GM12878 (cell line): ENCODE measurements around the gene ADGRA3. TPM values are rescaled to one million over a fixed set of nuclear protein-coding genes. Genes with fewer than 3 reads are reported as not detected.

ENCODE experiments used
- ATAC-seq: fragments of 200-7000 bp; cut with Tn5 transposase; 3 replicates; pipeline ENCODE4 v1.9.1; 2020; ENCODE audit warnings: mild to moderate bottlenecking, moderate library complexity
- BruUV-seq: library from RNA; stranded (reverse); fragments of 400-500 nt; replicated peaks from 2 replicates; lab custom pipeline; 2021; lab: Mats Ljungman, UMichigan
- CTCF ChIA-PET: fragments of 300-600 bp; sonication (Branson Sonifier 250); formaldehyde crosslinking; extraction: SDS; loops from one replicate; lab custom pipeline; 2021; ENCODE audit warnings: inconsistent platforms; lab: Yijun Ruan, JAX
- POLR2A ChIA-PET: fragments of 350-600 bp; formaldehyde crosslinking; extraction: SDS; loops from one replicate; lab custom pipeline; 2021; ENCODE audit warnings: inconsistent platforms; lab: Charles Lee
- RAD21 ChIA-PET: fragments of 300-600 bp; sonication (Branson Sonifier 250); formaldehyde crosslinking; loops from one replicate; lab custom pipeline; 2023; ENCODE audit warnings: antibody characterized with exemption; ENCODE audit not compliant: unreplicated experiment; lab: Charles Lee
- SMC1A ChIA-PET: fragments of 300-600 bp; sonication (Branson Sonifier 250); formaldehyde crosslinking; loops from one replicate; lab custom pipeline; 2023; ENCODE audit not compliant: unreplicated experiment, uncharacterized antibody; lab: Charles Lee
- DNase-seq: peaks from one replicate; pipeline ENCODE4 v3.0.0-alpha.2; 2011; ENCODE audit warnings: low read depth, low spot score
- FAIRE-seq: peaks from 3 replicates; lab custom pipeline; 2011; peaks lifted over from hg19 to GRCh38; lab: Jason Lieb, UNC
- H2AFZ ChIP-seq: 2 replicates; pipeline ENCODE4 v1.6.0; 2011; ENCODE audit warnings: low read depth, low read length, control low read depth; ENCODE audit not compliant: control insufficient read depth
- H3K27ac ChIP-seq: 2 replicates; pipeline ENCODE4 v1.5.1; 2011; ENCODE audit warnings: control low read depth; ENCODE audit not compliant: control insufficient read depth, insufficient read depth
- H3K27me3 ChIP-seq, 2 experiments: replicated peaks in 1 of 2; 2 replicates each; pipeline versions ENCODE4 v1.6.0 to v1.6.1; 2011; ENCODE audit warnings: low read length in 1 of 2; ENCODE audit not compliant: control insufficient read depth in 2 of 2, insufficient read depth in 2 of 2
- H3K36me3 ChIP-seq, 2 experiments: 2 replicates each; pipeline ENCODE4 v1.5.1; 2011; ENCODE audit warnings: low read length in 1 of 2; ENCODE audit not compliant: control insufficient read depth in 2 of 2, insufficient read depth in 2 of 2
- H3K4me1 ChIP-seq: 2 replicates; pipeline ENCODE4 v1.6.1; 2011; ENCODE audit warnings: mild to moderate bottlenecking, low read length, moderate library complexity, mixed read lengths; ENCODE audit not compliant: control insufficient read depth, insufficient read depth
- H3K4me2 ChIP-seq: 2 replicates; pipeline ENCODE4 v1.6.0; 2011; ENCODE audit warnings: control low read depth; ENCODE audit not compliant: control insufficient read depth, insufficient read depth
- H3K4me3 ChIP-seq: fragments of 200-600 bp; sonication (generic); 2 replicates; pipeline ENCODE4 v1.5.1; 2016
- H3K79me2 ChIP-seq: 2 replicates; pipeline ENCODE4 v1.6.0; 2011; ENCODE audit warnings: low read length; ENCODE audit not compliant: control insufficient read depth, insufficient read depth
- H3K9ac ChIP-seq: 2 replicates; pipeline ENCODE4 v1.8.0; 2011; ENCODE audit warnings: low read length, control low read depth, mixed read lengths; ENCODE audit not compliant: control insufficient read depth, insufficient read depth
- H3K9me3 ChIP-seq: replicated peaks from 3 replicates; pipeline ENCODE4 v1.5.1; 2011; ENCODE audit warnings: mild to moderate bottlenecking, low read length; ENCODE audit not compliant: control insufficient read depth, insufficient read depth
- H4K20me1 ChIP-seq: 2 replicates; pipeline ENCODE4 v1.6.0; 2011; ENCODE audit not compliant: control insufficient read depth, insufficient read depth
- ASH2L ChIP-seq: fragments of 300-600, 200-600 bp; sonication (generic); IDR thresholded peaks from 2 replicates; pipeline ENCODE4 v1.6.1; 2017; ENCODE audit warnings: low read depth, mild to moderate bottlenecking, borderline replicate concordance
- BCL11A ChIP-seq: IDR thresholded peaks from 2 replicates; pipeline ENCODE4 v1.6.1; 2011; ENCODE audit warnings: low read depth, low read length
- E4F1 ChIP-seq: fragments of 450-650 bp; IDR thresholded peaks from 2 replicates; pipeline ENCODE4 v1.6.1; 2018; ENCODE audit warnings: borderline replicate concordance, mild to moderate bottlenecking; ENCODE audit not compliant: partially characterized antibody
- HDAC6 ChIP-seq: fragments of 200-600 bp; sonication (generic); IDR thresholded peaks from one replicate; pipeline ENCODE4 v1.8.0; 2017; ENCODE audit warnings: antibody characterized with exemption; ENCODE audit not compliant: unreplicated experiment
- NKRF ChIP-seq: fragments of 450-650 bp; conservative IDR thresholded peaks from 2 replicates; pipeline ENCODE4 v1.6.1; 2017; ENCODE audit warnings: mild to moderate bottlenecking, moderate library complexity
- SMC3 ChIP-seq: IDR thresholded peaks from 2 replicates; pipeline ENCODE4 v1.6.1; 2011; ENCODE audit warnings: low read length, improper control_type of control experiment, borderline replicate concordance
- TAF1 ChIP-seq: IDR thresholded peaks from 2 replicates; pipeline ENCODE4 v1.6.1; 2011; ENCODE audit warnings: mild to moderate bottlenecking, low read depth, low read length, borderline replicate concordance
- WGBS: methylation state at CpG from one replicate; pipeline ENCODE4 v1.1.6; 2016; ENCODE audit warnings: low lambda C conversion rate; ENCODE audit not compliant: insufficient replicate concordance, insufficient coverage; ENCODE audit errors: missing lambda C conversion rate; 5-methylcytosine and 5-hydroxymethylcytosine counted together
- in situ Hi-C: fragments of 300-500 bp; cut with MboI; formaldehyde crosslinking; loops from 9 replicates; pipeline ENCODE4 v1.14.3; 2018; ENCODE audit warnings: mixed read lengths
- intact Hi-C: fragments of 100-400 bp; cut with micrococcal nuclease; formaldehyde crosslinking; loops from one replicate; pipeline ENCODE4 v1.14.2; 2022; ENCODE audit not compliant: unreplicated experiment
- polyA plus RNA-seq, 11 experiments: library from polyadenylated mRNA; depleted of rRNA in 4 of 11; unstranded in 6 of 11; stranded (reverse) in 5 of 11; fragments of >200 nt; fragmentation: Nextera tagmentation in 4 of 11; fragmentation: Illumina TruSeq in 1 of 11; extraction: Ambion mirVana in 4 of 11; extraction: Trizol in 1 of 11; gene quantifications; 1 replicate in 1 of 11; 2 replicates in 10 of 11; pipeline versions ENCODE4 v1.2.1 to v1.2.3, GENCODE V29; 2011 to 2016; ENCODE audit warnings: inconsistent platforms in 2 of 11, missing spikeins in 2 of 11, low read depth in 1 of 11
- total RNA-seq, 4 experiments: library from RNA; depleted of rRNA in 3 of 4; stranded (reverse); fragments of >200 nt in 3 of 4; fragmentation: Illumina TruSeq in 1 of 4; extraction: Trizol in 1 of 4; gene quantifications; 2 replicates each; pipeline versions ENCODE4 v1.2.1 to v1.2.3, GENCODE V29; 2013 to 2021
- TF ChIP-seq, protein P1 (sequence below): IDR thresholded peaks from 2 replicates; pipeline ENCODE4 v1.6.1; 2011; ENCODE audit warnings: borderline replicate concordance, low read depth, mild to moderate bottlenecking, moderate library complexity, low read length; ENCODE audit not compliant: insufficient read depth, poor library complexity, severe bottlenecking
- TF ChIP-seq, protein P2 (sequence below): fragments of 450-650 bp; IDR thresholded peaks from 2 replicates; pipeline ENCODE4 v1.6.1; 2016; ENCODE audit warnings: mild to moderate bottlenecking

Gene ADGRA3
- total and polyA plus RNA-seq, 10 of the 15 experiments (the other 5 are each of a cell fraction or from before 2014, with no cell fraction given): 0.24 to 66.2 (median 2.5) TPM

DNA sequence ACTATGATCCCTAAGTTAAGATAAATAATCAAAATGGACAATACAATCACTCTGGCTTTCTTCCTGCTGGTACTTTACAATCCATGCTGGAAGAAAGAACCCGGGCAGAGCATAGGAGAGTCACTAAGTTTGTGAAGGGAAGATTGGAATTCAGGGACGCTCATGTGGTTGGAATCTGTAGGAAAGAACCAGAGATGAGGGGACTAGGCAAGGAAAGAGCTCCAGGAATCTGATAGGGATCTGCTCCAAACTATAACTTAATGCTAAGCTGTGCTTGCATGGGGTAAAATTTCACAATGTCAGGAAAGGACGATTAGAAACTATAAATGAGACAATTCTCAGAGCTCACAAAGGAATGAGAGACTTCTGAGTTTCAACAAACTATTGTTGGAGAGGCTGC is 167.5 kb downstream of the ADGRA3 start:
- Histone ChIP-seq H3K9me3 (no peaks in the 10 kb centered on the region), H3K4me1 (no peaks in the 10 kb centered on the region), H3K79me2 (no peaks in the 10 kb centered on the region), H3K4me2 (no peak overlapping the region), H4K20me1 (no peaks in the 10 kb centered on the region), H3K36me3 (no peaks in the 10 kb centered on the region), H3K4me3 (no peak overlapping the region), H3K9ac (no peak overlapping the region), H3K27ac (no peak overlapping the region), H2AFZ (no peak overlapping the region), H3K27me3 (no peaks in the 10 kb centered on the region)
- DNase-seq: no peak
- WGBS: 0% methylated on average over 3 of the region's 3 CpGs
- POLR2A ChIA-PET: no interaction called here
- TF ChIP-seq ASH2L (no peak), E4F1 (no peak), SMC3 (no peak)
- BruUV-seq: no TSS peak
- intact Hi-C loops (no loop called here), in situ Hi-C loops (no loop called here)
- SMC1A ChIA-PET: interaction anchor here (0.9 to 1.6 kb wide), 2 partner anchors 9 to 16 kb away, joined by 3 to 4 read pairs; no protein-coding TSS in a partner anchor
- CTCF ChIA-PET: interaction anchor here (1.9 kb wide), 1 partner anchor 9 kb away, joined by 8 read pairs; no protein-coding TSS in a partner anchor
- FAIRE-seq: no peak
- ATAC-seq: no peak
- RAD21 ChIA-PET: no interaction called here

DNA sequence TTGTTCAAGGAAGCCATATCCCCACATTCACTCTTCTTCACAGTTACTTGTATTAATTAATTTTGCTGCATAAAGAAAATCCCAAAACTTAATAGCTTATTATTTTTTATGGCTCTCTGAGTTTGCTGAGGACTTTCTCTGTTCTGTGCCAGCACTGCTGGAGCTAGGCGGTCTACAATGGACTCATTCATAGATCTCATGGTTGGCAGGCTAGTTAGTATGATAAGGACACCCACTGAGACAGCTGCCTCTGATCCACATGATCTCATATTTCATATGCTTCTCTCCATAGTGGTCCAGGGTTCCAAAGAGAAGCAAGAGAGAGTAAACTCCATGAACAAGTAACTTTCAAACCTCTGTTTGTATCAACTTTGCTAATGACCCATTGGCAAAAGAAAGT is 170.2 kb downstream of the ADGRA3 start:
- intact Hi-C loops (no loop called here), in situ Hi-C loops (no loop called here)
- no peak overlapping the region for H3K4me3 ChIP-seq
- H3K9ac ChIP-seq: no peak overlapping the region
- FAIRE-seq (no peak), ATAC-seq (no peak), DNase-seq (no peak)
- H3K27ac ChIP-seq: no peak overlapping the region
- H3K4me1 ChIP-seq: no peaks in the 10 kb centered on the region
- no peaks in the 10 kb centered on the region; the same call in 2 of the 3 replicates for H3K9me3 ChIP-seq
- ChIA-PET SMC1A (no interaction called here), RAD21 (no interaction called here), CTCF (interaction anchor here (1.1 kb wide), 1 partner anchor 216 kb away, joined by 3 read pairs; no protein-coding TSS in a partner anchor), POLR2A (no interaction called here)
- no peak overlapping the region for H3K4me2 ChIP-seq
- H2AFZ ChIP-seq: no peak overlapping the region
- H4K20me1 ChIP-seq: no peaks in the 10 kb centered on the region
- no TSS peak for BruUV-seq
- H3K27me3 ChIP-seq: no peaks in the 10 kb centered on the region
- H3K79me2 ChIP-seq: no peaks in the 10 kb centered on the region
- WGBS: 5% methylated on average over 1 of the region's 1 CpG
- H3K36me3 ChIP-seq: no peaks in the 10 kb centered on the region
- TF ChIP-seq TAF1: no peak
- no peak for TF ChIP-seq BCL11A
- no peak for TF ChIP-seq NKRF
- no peak for TF ChIP-seq HDAC6
- TF ChIP-seq, protein P1, sequence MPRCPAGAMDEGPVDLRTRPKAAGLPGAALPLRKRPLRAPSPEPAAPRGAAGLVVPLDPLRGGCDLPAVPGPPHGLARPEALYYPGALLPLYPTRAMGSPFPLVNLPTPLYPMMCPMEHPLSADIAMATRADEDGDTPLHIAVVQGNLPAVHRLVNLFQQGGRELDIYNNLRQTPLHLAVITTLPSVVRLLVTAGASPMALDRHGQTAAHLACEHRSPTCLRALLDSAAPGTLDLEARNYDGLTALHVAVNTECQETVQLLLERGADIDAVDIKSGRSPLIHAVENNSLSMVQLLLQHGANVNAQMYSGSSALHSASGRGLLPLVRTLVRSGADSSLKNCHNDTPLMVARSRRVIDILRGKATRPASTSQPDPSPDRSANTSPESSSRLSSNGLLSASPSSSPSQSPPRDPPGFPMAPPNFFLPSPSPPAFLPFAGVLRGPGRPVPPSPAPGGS: no peak
- TF ChIP-seq, protein P2, sequence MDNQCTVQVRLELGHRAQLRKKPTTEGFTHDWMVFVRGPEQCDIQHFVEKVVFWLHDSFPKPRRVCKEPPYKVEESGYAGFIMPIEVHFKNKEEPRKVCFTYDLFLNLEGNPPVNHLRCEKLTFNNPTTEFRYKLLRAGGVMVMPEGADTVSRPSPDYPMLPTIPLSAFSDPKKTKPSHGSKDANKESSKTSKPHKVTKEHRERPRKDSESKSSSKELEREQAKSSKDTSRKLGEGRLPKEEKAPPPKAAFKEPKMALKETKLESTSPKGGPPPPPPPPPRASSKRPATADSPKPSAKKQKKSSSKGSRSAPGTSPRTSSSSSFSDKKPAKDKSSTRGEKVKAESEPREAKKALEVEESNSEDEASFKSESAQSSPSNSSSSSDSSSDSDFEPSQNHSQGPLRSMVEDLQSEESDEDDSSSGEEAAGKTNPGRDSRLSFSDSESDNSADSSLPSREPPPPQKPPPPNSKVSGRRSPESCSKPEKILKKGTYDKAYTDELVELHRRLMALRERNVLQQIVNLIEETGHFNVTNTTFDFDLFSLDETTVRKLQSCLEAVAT: no peak
